Endothelial cell of umbilical vein (primary cell): ENCODE measurements around the gene CNKSR3.

Experiments
- CTCF ChIP-seq, 2 donors: IDR thresholded peaks; 1 replicate in 1 of 2; 2 replicates in 1 of 2; pipeline ENCODE4 v1.5.1; 2011; ENCODE audit warnings: low read length in 2 of 2, mild to moderate bottlenecking in 2 of 2, moderate library complexity in 2 of 2, control low read depth in 1 of 2, inconsistent platforms in 1 of 2, low read depth in 1 of 2; ENCODE audit not compliant: insufficient read depth in 1 of 2; ENCODE audit errors: extremely low read depth in 1 of 2
- EZH2 ChIP-seq: IDR thresholded peaks from 2 replicates; pipeline ENCODE4 v1.6.1; 2012; ENCODE audit warnings: borderline replicate concordance, low read depth, mild to moderate bottlenecking, moderate library complexity, low read length, inconsistent platforms; ENCODE audit not compliant: severe bottlenecking
- GATA2 ChIP-seq: IDR thresholded peaks from 2 replicates; pipeline ENCODE4 v1.7.0; 2011; ENCODE audit warnings: low read depth, mild to moderate bottlenecking, moderate library complexity, mixed read lengths, low read length; ENCODE audit not compliant: insufficient read length, insufficient read depth
- JUN ChIP-seq: IDR thresholded peaks from 2 replicates; pipeline ENCODE4 v1.6.1; 2011; ENCODE audit warnings: borderline replicate concordance, low read depth; ENCODE audit not compliant: insufficient read length, insufficient read depth
- MAX ChIP-seq: IDR thresholded peaks from 2 replicates; pipeline ENCODE4 v1.6.1; 2011; ENCODE audit not compliant: insufficient read depth, insufficient read length
- POLR2A ChIP-seq: IDR thresholded peaks from 2 replicates; pipeline ENCODE4 v1.6.1; 2012; ENCODE audit warnings: low read depth, mild to moderate bottlenecking, control low read depth, low read length
- POLR2AphosphoS5 ChIP-seq: IDR thresholded peaks from 2 replicates; pipeline ENCODE4 v1.6.1; 2012; ENCODE audit warnings: low read depth, mild to moderate bottlenecking, control low read depth, low read length, moderate library complexity; ENCODE audit not compliant: insufficient read depth

- TF ChIP-seq JUN (no peak), MAX (no peak), CTCF (IDR thresholded peaks at IDR 0.05; ENCODE audit: extremely low read depth in 1 of 2, insufficient read depth in 1 of 2, low read depth in 1 of 2, low read length in 2 of 2) (no peak), POLR2AphosphoS5 (no peak), POLR2A (no peak), EZH2 (no peak), GATA2 (no peak)
These were observed 127.7 kb downstream of the CNKSR3 start for GRCh38 chr6:154382740-154383139.
